IPS-20b (cell line): ENCODE results near the gene HERC5.

ENCODE experiments used
- H3K27ac ChIP-seq: one replicate; pipeline ENCODE4 v1.5.1; 2013; ENCODE audit warnings: low read length
- H3K27me3 ChIP-seq: 2 replicates; pipeline ENCODE4 v1.6.1; 2013; ENCODE audit warnings: mild to moderate bottlenecking, low read length, inconsistent platforms; ENCODE audit not compliant: insufficient read depth
- H3K36me3 ChIP-seq: 2 replicates; pipeline ENCODE4 v1.6.1; 2013; ENCODE audit warnings: low read depth, mild to moderate bottlenecking, inconsistent platforms, low read length, moderate library complexity; ENCODE audit not compliant: insufficient read depth
- H3K4me1 ChIP-seq: 2 replicates; pipeline ENCODE4 v1.6.1; 2013; ENCODE audit warnings: mild to moderate bottlenecking, control low read depth, inconsistent platforms, low read length, moderate library complexity; ENCODE audit not compliant: insufficient read depth
- H3K4me3 ChIP-seq: 2 replicates; pipeline ENCODE4 v1.5.1; 2013; ENCODE audit warnings: mild to moderate bottlenecking, low read length, inconsistent platforms
- H3K9ac ChIP-seq: 2 replicates; pipeline ENCODE4 v1.6.1; 2013; ENCODE audit warnings: low read depth, mild to moderate bottlenecking, inconsistent platforms, low read length, moderate library complexity
- H3K9me3 ChIP-seq: 2 replicates; pipeline ENCODE4 v1.6.1; 2013; ENCODE audit warnings: mild to moderate bottlenecking, low read depth, low read length, inconsistent platforms; ENCODE audit not compliant: insufficient read depth

HERC5 gene

GRCh38 chr4:88456670-88457306 is at the start of gene HERC5:
HERC5 (plus strand) TSS chr4:88457119; CDS start chr4:88457270, 151 bp downstream.
- Histone ChIP-seq H3K9ac (peak within 1 kb of the TSS; percentile 42; the same call in 1 of the 2 replicates), H3K27me3 (peaks cover 27% of the 10 kb centered on the region), H3K27ac (no peak within 1 kb of the TSS), H3K4me1 (no peaks in the 10 kb centered on the region; the same call in 1 of the 2 replicates), H3K36me3 (no peaks in the 10 kb centered on the region), H3K9me3 (peaks cover 4% of the 10 kb centered on the region; the same call in 1 of the 2 replicates), H3K4me3 (peak within 1 kb of the TSS; percentile 74)

- Histone ChIP-seq H3K36me3 (no peaks in the 10 kb centered on the region), H3K9ac (no peak overlapping the region), H3K27ac (no peak overlapping the region), H3K4me1 (no peaks in the 10 kb centered on the region), H3K27me3 (no peaks in the 10 kb centered on the region), H3K4me3 (no peak overlapping the region), H3K9me3 (no peaks in the 10 kb centered on the region)
Observed at GRCh38 chr4:88409206-88409605, 47.7 kb upstream of the HERC5 start.

GRCh38 chr4:88409789-88410188 is 47.1 kb upstream of the HERC5 start:
- Histone ChIP-seq H3K9ac (no peak overlapping the region), H3K9me3 (no peaks in the 10 kb centered on the region), H3K27ac (no peak overlapping the region), H3K36me3 (no peaks in the 10 kb centered on the region), H3K4me1 (no peaks in the 10 kb centered on the region), H3K4me3 (no peak overlapping the region), H3K27me3 (no peaks in the 10 kb centered on the region)

GRCh38 chr4:88411491-88412096 is 45.3 kb upstream of the HERC5 start:
- Histone ChIP-seq H3K9ac (no peak overlapping the region), H3K4me3 (no peak overlapping the region), H3K27me3 (no peaks in the 10 kb centered on the region), H3K27ac (no peak overlapping the region), H3K4me1 (no peaks in the 10 kb centered on the region), H3K9me3 (no peaks in the 10 kb centered on the region), H3K36me3 (no peaks in the 10 kb centered on the region)

- H3K9ac ChIP-seq = no peak overlapping the region
- H3K36me3 ChIP-seq = no peaks in the 10 kb centered on the region
- H3K4me1 ChIP-seq = no peaks in the 10 kb centered on the region
- H3K27me3 ChIP-seq = no peaks in the 10 kb centered on the region
- no peak overlapping the region for H3K27ac ChIP-seq
- no peak overlapping the region for H3K4me3 ChIP-seq
- H3K9me3 ChIP-seq = no peaks in the 10 kb centered on the region
Observed at GRCh38 chr4:88413801-88414200, 43.1 kb upstream of the HERC5 start.

- Histone ChIP-seq H3K9ac (no peak overlapping the region), H3K4me3 (no peak overlapping the region), H3K27me3 (no peaks in the 10 kb centered on the region), H3K27ac (no peak overlapping the region), H3K4me1 (no peaks in the 10 kb centered on the region), H3K36me3 (no peaks in the 10 kb centered on the region), H3K9me3 (no peaks in the 10 kb centered on the region)
Observed at GRCh38 chr4:88414755-88415154, 42.2 kb upstream of the HERC5 start.

- H3K36me3 ChIP-seq = no peaks in the 10 kb centered on the region
- H3K4me1 ChIP-seq = no peaks in the 10 kb centered on the region
- no peak overlapping the region for H3K4me3 ChIP-seq
- H3K9me3 ChIP-seq = no peaks in the 10 kb centered on the region
- no peaks in the 10 kb centered on the region for H3K27me3 ChIP-seq
- no peak overlapping the region for H3K27ac ChIP-seq
- no peak overlapping the region for H3K9ac ChIP-seq
Observed at GRCh38 chr4:88415982-88416381, 40.9 kb upstream of the HERC5 start.

- no peak overlapping the region for H3K4me3 ChIP-seq
- H3K4me1 ChIP-seq = no peaks in the 10 kb centered on the region
- H3K9me3 ChIP-seq = no peaks in the 10 kb centered on the region
- H3K9ac ChIP-seq = no peak overlapping the region
- H3K27ac ChIP-seq = no peak overlapping the region
- no peaks in the 10 kb centered on the region for H3K27me3 ChIP-seq
- no peaks in the 10 kb centered on the region for H3K36me3 ChIP-seq
Observed at GRCh38 chr4:88418411-88418810, 38.5 kb upstream of the HERC5 start.

GRCh38 chr4:88419874-88420273 is 37.0 kb upstream of the HERC5 start:
- no peaks in the 10 kb centered on the region for H3K9me3 ChIP-seq
- H3K4me3 ChIP-seq = no peak overlapping the region
- H3K36me3 ChIP-seq = no peaks in the 10 kb centered on the region
- no peak overlapping the region for H3K9ac ChIP-seq
- H3K4me1 ChIP-seq = no peaks in the 10 kb centered on the region
- H3K27me3 ChIP-seq = no peaks in the 10 kb centered on the region
- H3K27ac ChIP-seq = no peak overlapping the region

GRCh38 chr4:88420844-88421243 is 36.1 kb upstream of the HERC5 start:
- Histone ChIP-seq H3K9me3 (no peaks in the 10 kb centered on the region), H3K4me3 (no peak overlapping the region), H3K9ac (no peak overlapping the region), H3K36me3 (no peaks in the 10 kb centered on the region), H3K27me3 (no peaks in the 10 kb centered on the region), H3K27ac (no peak overlapping the region), H3K4me1 (no peaks in the 10 kb centered on the region)

- no peak overlapping the region for H3K9ac ChIP-seq
- H3K4me3 ChIP-seq = no peak overlapping the region
- no peaks in the 10 kb centered on the region for H3K36me3 ChIP-seq
- no peak overlapping the region for H3K27ac ChIP-seq
- no peaks in the 10 kb centered on the region for H3K27me3 ChIP-seq
- H3K4me1 ChIP-seq = no peaks in the 10 kb centered on the region
- no peaks in the 10 kb centered on the region for H3K9me3 ChIP-seq
Observed at GRCh38 chr4:88422403-88422802, 34.5 kb upstream of the HERC5 start.

GRCh38 chr4:88429401-88429800 is 27.5 kb upstream of the HERC5 start:
- Histone ChIP-seq H3K4me1 (no peaks in the 10 kb centered on the region), H3K27ac (no peak overlapping the region), H3K36me3 (no peaks in the 10 kb centered on the region)

More at GRCh38 chr4:88429401-88429800, 27.5 kb upstream of the HERC5 start:
- Histone ChIP-seq H3K9ac (no peak overlapping the region), H3K9me3 (peaks cover 6% of the 10 kb centered on the region; the same call in 1 of the 2 replicates), H3K27me3 (no peaks in the 10 kb centered on the region), H3K4me3 (no peak overlapping the region)
